Measurements from ENCODE around the gene TOB1. TPM values are rescaled to one million over a fixed set of nuclear protein-coding genes. Genes with fewer than 3 reads are reported as not detected.

TOB1 gene
- total RNA-seq, 2 experiments from 2014 or later = 15.2 to 26.4 TPM

- BruUV-seq (replicated peaks) = no TSS peak
- TF ChIP-seq CTCF (conservative IDR thresholded peaks at IDR 0.05; ENCODE audit: low read length) (no peak), EZH2phosphoT487 (IDR thresholded peaks at IDR 0.05; ENCODE audit: borderline replicate concordance, low read depth, low read length) (no peak)
- no peak overlapping the region for H3K4me2 ChIP-seq (ENCODE audit: low read length)
- H3K27ac ChIP-seq (ENCODE audit: low read depth, low read length, poor library complexity, severe bottlenecking) = no peak overlapping the region
- no peak overlapping the region for H3K4me3 ChIP-seq (ENCODE audit: low read depth, low read length, poor library complexity, severe bottlenecking)
- H3K79me2 ChIP-seq (ENCODE audit: insufficient read depth, low read depth, low read length) = no peaks in the 10 kb centered on the region
- no peaks in the 10 kb centered on the region for H4K20me1 ChIP-seq (ENCODE audit: insufficient read depth, low read length)
- POLR2A ChIA-PET = interaction anchor here (0.6 kb wide), 1 partner anchor 237 kb away, joined by 3 read pairs; no protein-coding TSS in a partner anchor
- no peaks in the 10 kb centered on the region for H3K9me2 ChIP-seq (ENCODE audit: insufficient read depth, low read length)
- H3K36me3 ChIP-seq (ENCODE audit: insufficient read depth, low read length) = no peaks in the 10 kb centered on the region
- H3K9me3 ChIP-seq (ENCODE audit: low read length) = no peaks in the 10 kb centered on the region
- CTCF ChIA-PET (ENCODE audit: unreplicated experiment) = interaction anchor here (0.6 kb wide), 1 partner anchor 325 kb away, joined by 3 read pairs; no protein-coding TSS in a partner anchor
- intact Hi-C loops (cut with micrococcal nuclease; ENCODE audit: unreplicated experiment) = no loop called here
- H2AFZ ChIP-seq (ENCODE audit: low read length) = no peak overlapping the region
- H3K4me1 ChIP-seq (ENCODE audit: insufficient read depth, low read length, poor library complexity, severe bottlenecking) = no peaks in the 10 kb centered on the region
- DNase-seq (ENCODE audit: low spot score) = no peak
Measured at GRCh38 chr17:50836826-50837225, 29.3 kb downstream of the TOB1 start.

GRCh38 chr17:50835301-50836234 lies 30.6 kb downstream of the TOB1 start, which contains the start of gene WFIKKN2:
Gene WFIKKN2 (plus strand): TSS chr17:50835586. CDS start chr17:50835938, 352 bp downstream.
- H3K9me2 ChIP-seq (ENCODE audit: insufficient read depth, low read length) = no peaks in the 10 kb centered on the region
- no peak for DNase-seq (ENCODE audit: low spot score)
- H3K27ac ChIP-seq (ENCODE audit: low read depth, low read length, poor library complexity, severe bottlenecking) = no peak within 1 kb of the TSS
- H3K4me1 ChIP-seq (ENCODE audit: insufficient read depth, low read length, poor library complexity, severe bottlenecking) = no peaks in the 10 kb centered on the region
- H3K9me3 ChIP-seq (ENCODE audit: low read length) = no peaks in the 10 kb centered on the region
- H3K79me2 ChIP-seq (ENCODE audit: insufficient read depth, low read depth, low read length) = no peaks in the 10 kb centered on the region
- H3K4me3 ChIP-seq (ENCODE audit: low read depth, low read length, poor library complexity, severe bottlenecking) = no peak within 1 kb of the TSS
- ChIA-PET CTCF (ENCODE audit: unreplicated experiment) (no interaction called here), POLR2A (interaction anchor here (1.0 kb wide), 1 partner anchor 9 kb away, joined by 3 read pairs; no protein-coding TSS in a partner anchor)
- H2AFZ ChIP-seq (ENCODE audit: low read length) = no peak within 1 kb of the TSS
- TF ChIP-seq EZH2phosphoT487 (IDR thresholded peaks at IDR 0.05; ENCODE audit: borderline replicate concordance, low read depth, low read length) (no peak), CTCF (conservative IDR thresholded peaks at IDR 0.05; ENCODE audit: low read length) (no peak)
- intact Hi-C loops (cut with micrococcal nuclease; ENCODE audit: unreplicated experiment) = no loop called here
- H3K4me2 ChIP-seq (ENCODE audit: low read length) = no peak within 1 kb of the TSS
- H4K20me1 ChIP-seq (ENCODE audit: insufficient read depth, low read length) = no peaks in the 10 kb centered on the region
- no peaks in the 10 kb centered on the region for H3K36me3 ChIP-seq (ENCODE audit: insufficient read depth, low read length)
- no TSS peak for BruUV-seq (replicated peaks)
